Loucy (cell line): ENCODE data around the gene ESR2.

ENCODE experiments used
- H2AFZ ChIP-seq: fragments of 200-600 bp; sonication (generic); 2 replicates; pipeline ENCODE4 v1.6.0; 2016; ENCODE audit warnings: antibody characterized with exemption, mild to moderate bottlenecking, low read length, moderate library complexity
- H3F3A ChIP-seq: fragments of 200-600 bp; 2 replicates; pipeline ENCODE4 v1.6.0; 2016; ENCODE audit warnings: antibody characterized with exemption, low read depth, mild to moderate bottlenecking
- H3K27me3 ChIP-seq: fragments of 200-600 bp; sonication (generic); 2 replicates; pipeline ENCODE4 v1.6.1; 2014; ENCODE audit warnings: low read length, mild to moderate bottlenecking; ENCODE audit not compliant: insufficient read depth, poor library complexity, severe bottlenecking
- H3K36me3 ChIP-seq: fragments of 200-600 bp; sonication (generic); 2 replicates; pipeline ENCODE4 v1.6.1; 2016; ENCODE audit warnings: low read length; ENCODE audit not compliant: insufficient read depth
- H3K4me1 ChIP-seq: fragments of 200-600 bp; sonication (generic); 2 replicates; pipeline ENCODE4 v1.5.1; 2014; ENCODE audit warnings: low read length, mild to moderate bottlenecking; ENCODE audit not compliant: insufficient read depth, poor library complexity, severe bottlenecking
- H3K4me2 ChIP-seq: fragments of 200-600 bp; sonication (generic); 2 replicates; pipeline ENCODE4 v1.6.0; 2014; ENCODE audit warnings: antibody characterized with exemption, low read length, low read depth, mild to moderate bottlenecking; ENCODE audit not compliant: poor library complexity, severe bottlenecking
- H3K4me3 ChIP-seq: fragments of 200-600 bp; sonication (generic); 2 replicates; pipeline ENCODE4 v1.5.1; 2014; ENCODE audit warnings: low read length, mild to moderate bottlenecking, mixed read lengths; ENCODE audit not compliant: poor library complexity, severe bottlenecking
- H3K79me2 ChIP-seq: fragments of 200-600 bp; sonication (generic); 2 replicates; pipeline ENCODE4 v1.6.1; 2014; ENCODE audit warnings: low read length; ENCODE audit not compliant: insufficient read depth
- H3K9ac ChIP-seq: fragments of 200-600 bp; sonication (generic); 2 replicates; pipeline ENCODE4 v1.6.0; 2014; ENCODE audit warnings: mild to moderate bottlenecking, low read depth, low read length, moderate library complexity; ENCODE audit not compliant: poor library complexity, severe bottlenecking
- H3K9me2 ChIP-seq: fragments of 200-600 bp; sonication (generic); replicated peaks from 2 replicates; pipeline ENCODE4 v1.6.1; 2016; ENCODE audit warnings: low read depth, low read length, mixed read lengths
- H3K9me3 ChIP-seq: fragments of 200-600 bp; sonication (generic); 2 replicates; pipeline ENCODE4 v1.6.1; 2014; ENCODE audit warnings: mild to moderate bottlenecking, antibody characterized with exemption, low read length, low read depth; ENCODE audit not compliant: insufficient read depth
- H4K20me1 ChIP-seq: fragments of 200-600 bp; sonication (generic); 2 replicates; pipeline ENCODE4 v1.6.0; 2014; ENCODE audit warnings: antibody characterized with exemption, low read length, mild to moderate bottlenecking; ENCODE audit not compliant: insufficient read depth, poor library complexity, severe bottlenecking
- CTCF ChIP-seq: fragments of 200-600 bp; sonication (generic); conservative IDR thresholded peaks from 2 replicates; pipeline ENCODE4 v1.5.1; 2014; ENCODE audit warnings: mild to moderate bottlenecking, antibody characterized with exemption, low read length
- EZH2phosphoT487 ChIP-seq: fragments of 200-600 bp; IDR thresholded peaks from 2 replicates; pipeline ENCODE4 v1.6.1; 2018; ENCODE audit warnings: antibody characterized with exemption, mild to moderate bottlenecking, moderate library complexity, borderline replicate concordance

The ESR2 gene

GRCh38 chr14:64098120-64098519 lies 196.1 kb downstream of the ESR2 start:
- Histone ChIP-seq H3K4me3 (no peak overlapping the region), H3K4me2 (no peak overlapping the region), H3K9me2 (no peaks in the 10 kb centered on the region), H3F3A (no peaks in the 10 kb centered on the region), H3K9ac (no peak overlapping the region), H3K79me2 (no peaks in the 10 kb centered on the region), H4K20me1 (no peaks in the 10 kb centered on the region), H3K4me1 (no peaks in the 10 kb centered on the region), H3K36me3 (0 out of 2 replicates have a peak, but pooled peaks cover 3% of the 10 kb centered on the region), H3K27me3 (no peaks in the 10 kb centered on the region), H2AFZ (no peak overlapping the region), H3K9me3 (no peaks in the 10 kb centered on the region)
- TF ChIP-seq CTCF (no peak), EZH2phosphoT487 (no peak)

GRCh38 chr14:64095620-64096019 lies 198.6 kb downstream of the ESR2 start:
- Histone ChIP-seq H3K9me2 (no peaks in the 10 kb centered on the region), H3F3A (no peaks in the 10 kb centered on the region), H3K4me3 (no peak overlapping the region), H2AFZ (no peak overlapping the region), H3K79me2 (no peaks in the 10 kb centered on the region), H4K20me1 (no peaks in the 10 kb centered on the region), H3K4me1 (no peaks in the 10 kb centered on the region), H3K27me3 (no peaks in the 10 kb centered on the region), H3K4me2 (no peak overlapping the region), H3K9ac (no peak overlapping the region), H3K36me3 (0 out of 2 replicates have a peak, but pooled peaks cover 3% of the 10 kb centered on the region), H3K9me3 (no peaks in the 10 kb centered on the region)
- no peak for TF ChIP-seq EZH2phosphoT487
- TF ChIP-seq CTCF: no peak

- Histone ChIP-seq H4K20me1 (no peaks in the 10 kb centered on the region), H3K79me2 (no peaks in the 10 kb centered on the region), H3F3A (no peaks in the 10 kb centered on the region), H3K36me3 (no peaks in the 10 kb centered on the region), H3K9me2 (no peaks in the 10 kb centered on the region), H3K4me1 (no peaks in the 10 kb centered on the region), H3K9ac (no peak overlapping the region), H3K9me3 (no peaks in the 10 kb centered on the region), H3K4me3 (no peak overlapping the region), H2AFZ (no peak overlapping the region), H3K4me2 (no peak overlapping the region), H3K27me3 (no peaks in the 10 kb centered on the region)
- TF ChIP-seq CTCF: no peak
- TF ChIP-seq EZH2phosphoT487: no peak
These were observed 201.2 kb downstream of the ESR2 start for GRCh38 chr14:64092940-64093339.
